Neuron (in vitro differentiated cells): ENCODE data around the gene GOLPH3.
"Not testable (repeated sequence)": the region's sequence is repeated elsewhere in the genome, so short reads cannot be mapped to it uniquely, and the experiment has no call there.

ENCODE experiments used
- H2AFZ ChIP-seq: one replicate; pipeline ENCODE4 v1.6.1; 2013; ENCODE audit warnings: low read depth, mild to moderate bottlenecking, inconsistent platforms, low read length, moderate library complexity
- H3K27me3 ChIP-seq: one replicate; pipeline ENCODE4 v1.6.1; 2013; ENCODE audit warnings: low read length; ENCODE audit not compliant: insufficient read depth
- H3K36me3 ChIP-seq: one replicate; pipeline ENCODE4 v1.6.1; 2013; ENCODE audit warnings: low read length; ENCODE audit not compliant: insufficient read depth
- H3K4me1 ChIP-seq: one replicate; pipeline ENCODE4 v1.6.1; 2013; ENCODE audit warnings: low read length; ENCODE audit not compliant: insufficient read depth
- H3K4me3 ChIP-seq: 2 replicates; pipeline ENCODE4 v1.5.1; 2013; ENCODE audit warnings: mild to moderate bottlenecking, low read length, moderate library complexity
- H3K9me3 ChIP-seq: one replicate; pipeline ENCODE4 v1.6.1; 2013; ENCODE audit warnings: low read length

Gene GOLPH3

DNA sequence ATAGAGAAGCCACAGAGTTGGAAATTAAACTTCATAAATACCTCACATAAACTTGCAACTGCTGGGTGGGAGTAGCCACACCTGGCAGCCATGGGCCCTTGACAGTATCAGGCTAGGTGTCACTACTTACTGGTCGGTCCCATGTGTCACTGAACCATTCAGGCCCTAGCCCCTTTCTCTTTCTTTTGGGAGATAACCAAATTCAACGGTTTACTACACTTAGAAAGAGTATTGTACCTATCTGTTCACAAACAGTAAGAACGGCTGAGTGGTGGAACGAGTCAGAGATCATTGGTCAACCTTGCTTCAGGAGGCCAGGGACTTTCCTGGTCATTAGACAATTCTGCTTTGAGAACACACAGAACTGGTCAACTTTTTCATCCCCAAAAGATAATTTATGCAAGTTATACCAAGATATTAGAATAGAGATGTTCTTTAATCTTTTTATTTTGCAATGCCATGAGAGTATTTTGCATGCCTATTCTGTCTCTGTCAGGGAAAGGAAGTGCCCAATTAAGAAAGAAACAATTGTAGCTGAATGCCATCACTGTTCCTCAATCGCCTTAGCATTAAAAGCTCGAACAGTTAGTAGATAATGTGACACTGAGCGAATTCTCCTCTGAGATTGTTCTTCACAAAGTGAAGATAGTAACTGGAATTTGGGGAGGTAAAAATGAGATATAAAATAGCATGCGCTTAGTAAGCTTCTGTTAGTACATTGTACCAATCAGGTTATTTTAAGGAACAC is 50.9 kb downstream of the GOLPH3 start:
- Histone ChIP-seq H3K27me3 (no peaks in the 10 kb centered on the region), H2AFZ (no peak overlapping the region), H3K4me1 (no peaks in the 10 kb centered on the region), H3K9me3 (no peaks in the 10 kb centered on the region), H3K4me3 (no peak overlapping the region), H3K36me3 (peaks cover 64% of the 10 kb centered on the region)

GRCh38 chr5:32118922-32119321 is 55.2 kb downstream of the GOLPH3 start:
- not testable (repeated sequence) for H3K27me3 ChIP-seq, H3K9me3 ChIP-seq, H3K4me1 ChIP-seq, H2AFZ ChIP-seq, H3K4me3 ChIP-seq
- peaks cover 39% of the 10 kb centered on the region for H3K36me3 ChIP-seq

- Histone ChIP-seq H3K36me3 (peaks cover 36% of the 10 kb centered on the region), H3K9me3 (no peaks in the 10 kb centered on the region), H3K27me3 (no peaks in the 10 kb centered on the region), H3K4me1 (no peaks in the 10 kb centered on the region), H2AFZ (no peak overlapping the region), H3K4me3 (no peak overlapping the region)
Measured at GRCh38 chr5:32116574-32117313, 57.4 kb downstream of the GOLPH3 start.

DNA sequence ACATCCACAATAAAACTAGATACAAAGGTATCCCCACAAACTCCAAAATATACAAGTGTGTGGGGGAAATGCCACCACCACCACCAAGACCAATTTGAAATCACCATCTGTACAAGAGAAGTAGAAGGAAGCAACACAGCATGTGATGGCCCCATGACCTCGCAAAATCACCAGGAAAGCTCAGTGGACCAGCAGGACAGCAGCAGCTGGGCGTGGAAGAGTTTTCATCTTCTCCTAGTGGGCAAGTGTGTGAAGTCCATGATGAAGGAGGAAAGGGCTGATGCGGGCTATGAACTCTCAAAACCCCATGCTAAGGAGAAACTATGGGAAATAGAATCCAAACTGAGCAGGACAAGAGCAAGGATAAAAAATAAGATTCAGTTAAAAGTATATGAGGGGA is 58.1 kb downstream of the GOLPH3 start:
- Histone ChIP-seq H2AFZ (no peak overlapping the region), H3K4me1 (no peaks in the 10 kb centered on the region), H3K4me3 (no peak overlapping the region), H3K9me3 (no peaks in the 10 kb centered on the region), H3K36me3 (peaks cover 30% of the 10 kb centered on the region), H3K27me3 (no peaks in the 10 kb centered on the region)

GRCh38 chr5:32110111-32110696 is 63.9 kb downstream of the GOLPH3 start:
- Histone ChIP-seq H3K36me3 (peaks cover 55% of the 10 kb centered on the region), H3K4me3 (no peak overlapping the region), H3K4me1 (no peaks in the 10 kb centered on the region), H3K9me3 (peaks cover 9% of the 10 kb centered on the region), H2AFZ (no peak overlapping the region), H3K27me3 (no peaks in the 10 kb centered on the region)

- no peaks in the 10 kb centered on the region for H3K27me3 ChIP-seq
- no peak overlapping the region for H3K4me3 ChIP-seq
- peaks cover 61% of the 10 kb centered on the region for H3K36me3 ChIP-seq
- no peak overlapping the region for H2AFZ ChIP-seq
- H3K9me3 ChIP-seq: peaks cover 9% of the 10 kb centered on the region
- no peaks in the 10 kb centered on the region for H3K4me1 ChIP-seq
Measured at GRCh38 chr5:32109236-32109635, 64.9 kb downstream of the GOLPH3 start.

DNA sequence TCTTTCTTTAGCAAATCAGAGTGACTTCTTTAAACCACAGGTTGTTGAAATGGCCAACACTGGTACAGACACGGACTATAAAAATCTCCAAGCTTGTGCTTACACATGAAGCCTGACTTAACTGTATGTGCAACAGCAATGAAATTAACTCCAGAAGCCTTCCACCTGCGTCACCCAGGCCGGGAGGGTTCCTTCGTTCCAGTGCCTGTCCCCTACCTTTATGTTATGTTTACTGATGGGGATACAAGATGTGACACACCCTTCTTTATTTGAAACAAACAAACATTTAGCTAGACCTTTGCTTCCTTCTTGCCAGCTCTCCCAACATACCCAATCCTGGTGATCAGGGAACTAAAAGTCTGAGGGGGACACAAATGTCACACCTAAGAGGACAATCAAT is 66.0 kb downstream of the GOLPH3 start:
- Histone ChIP-seq H3K36me3 (peaks cover 70% of the 10 kb centered on the region), H3K27me3 (no peaks in the 10 kb centered on the region), H3K4me1 (no peaks in the 10 kb centered on the region), H3K9me3 (peaks cover 9% of the 10 kb centered on the region), H2AFZ (no peak overlapping the region), H3K4me3 (no peak overlapping the region)

DNA sequence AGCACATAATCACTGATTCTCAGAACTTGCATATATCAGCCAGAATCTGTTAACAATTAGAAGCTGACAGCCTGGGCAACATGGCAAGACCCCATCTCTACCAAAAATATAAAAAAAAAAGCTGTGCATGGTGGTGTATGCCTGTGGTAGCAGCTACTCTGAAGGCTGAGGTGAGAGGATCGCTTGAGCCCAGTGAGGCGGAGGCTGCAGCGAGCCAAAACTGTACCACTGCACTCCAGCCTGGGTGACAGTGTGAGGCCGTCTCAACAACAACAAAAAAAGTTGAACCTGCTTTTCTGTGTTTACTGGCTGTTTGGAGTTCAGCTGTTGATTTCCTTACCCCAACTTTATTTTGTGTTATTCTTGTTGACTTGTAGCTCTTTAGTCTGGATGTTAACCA is 66.8 kb downstream of the GOLPH3 start:
- H3K4me3 ChIP-seq: no peak overlapping the region
- H3K4me1 ChIP-seq: no peaks in the 10 kb centered on the region
- no peak overlapping the region for H2AFZ ChIP-seq
- H3K27me3 ChIP-seq: no peaks in the 10 kb centered on the region
- H3K9me3 ChIP-seq: peaks cover 9% of the 10 kb centered on the region
- H3K36me3 ChIP-seq: peaks cover 74% of the 10 kb centered on the region

DNA sequence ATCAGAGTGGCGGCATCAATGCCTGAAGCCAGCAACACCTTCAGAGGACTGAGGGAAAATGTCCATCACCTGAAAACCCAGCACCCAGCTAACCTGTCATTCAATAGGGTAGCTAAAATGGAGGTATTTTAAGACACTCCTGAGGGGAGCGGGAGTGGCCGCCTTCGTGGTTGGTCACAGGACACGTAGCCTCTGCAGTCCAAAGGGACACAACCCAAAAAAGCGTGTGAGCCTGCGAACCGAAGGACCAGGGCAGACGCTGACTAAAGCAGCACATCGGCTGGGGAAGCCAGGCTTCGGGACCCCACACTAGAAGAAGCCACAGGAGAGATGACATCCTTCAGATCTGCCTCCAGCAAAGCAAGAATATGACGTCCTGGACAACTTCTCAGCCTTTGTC is 70.6 kb downstream of the GOLPH3 start:
- H3K36me3 ChIP-seq: peaks cover 70% of the 10 kb centered on the region
- H3K4me3 ChIP-seq: no peak overlapping the region
- no peaks in the 10 kb centered on the region for H3K4me1 ChIP-seq
- H2AFZ ChIP-seq: no peak overlapping the region
- peaks cover 9% of the 10 kb centered on the region for H3K9me3 ChIP-seq
- H3K27me3 ChIP-seq: no peaks in the 10 kb centered on the region

- Histone ChIP-seq H3K27me3 (no peaks in the 10 kb centered on the region), H3K36me3 (peaks cover 67% of the 10 kb centered on the region), H3K4me1 (no peaks in the 10 kb centered on the region), H3K9me3 (peaks cover 7% of the 10 kb centered on the region), H2AFZ (no peak overlapping the region), H3K4me3 (no peak overlapping the region)
Measured at GRCh38 chr5:32102254-32102986, 71.7 kb downstream of the GOLPH3 start.

DNA sequence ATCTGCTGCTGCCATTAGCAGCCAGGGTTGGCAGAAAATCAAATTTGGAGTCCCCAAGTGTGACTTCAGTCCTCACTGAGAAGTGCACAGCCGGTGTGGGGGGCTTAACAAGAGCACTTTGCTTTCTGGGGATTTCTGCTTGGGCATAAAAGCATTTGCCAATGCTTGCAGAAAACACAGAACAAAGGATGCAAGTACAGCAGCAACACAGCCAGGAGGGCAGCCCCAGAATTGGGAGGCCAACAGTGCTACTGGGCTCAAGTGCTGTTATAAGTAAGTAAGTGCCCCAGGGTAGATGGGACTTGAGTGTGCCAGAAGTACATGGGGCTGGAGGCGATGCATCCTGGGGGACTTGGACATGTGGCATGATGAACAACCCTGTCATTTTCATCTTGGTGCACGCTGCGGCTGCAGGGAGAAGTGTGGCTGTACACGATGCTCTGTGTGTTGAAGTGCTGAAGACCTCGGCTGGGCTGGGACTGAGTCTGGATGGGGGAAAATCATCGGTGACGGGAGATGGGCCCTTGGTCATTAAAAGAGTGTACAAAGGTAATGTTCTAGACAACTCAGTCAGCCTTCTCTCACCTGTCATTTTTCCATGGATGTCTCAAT is 73.3 kb downstream of the GOLPH3 start:
- H3K9me3 ChIP-seq: no peaks in the 10 kb centered on the region
- no peak overlapping the region for H2AFZ ChIP-seq
- H3K4me1 ChIP-seq: no peaks in the 10 kb centered on the region
- no peak overlapping the region for H3K4me3 ChIP-seq
- no peaks in the 10 kb centered on the region for H3K27me3 ChIP-seq
- peaks cover 59% of the 10 kb centered on the region for H3K36me3 ChIP-seq

- no peaks in the 10 kb centered on the region for H3K27me3 ChIP-seq
- no peaks in the 10 kb centered on the region for H3K4me1 ChIP-seq
- no peak overlapping the region for H3K4me3 ChIP-seq
- peaks cover 54% of the 10 kb centered on the region for H3K36me3 ChIP-seq
- H2AFZ ChIP-seq: no peak overlapping the region
- no peaks in the 10 kb centered on the region for H3K9me3 ChIP-seq
Measured at GRCh38 chr5:32100230-32100629, 73.9 kb downstream of the GOLPH3 start.
